ENCODE data around the gene ZNF132.
"Not testable (repeated sequence)": the region's sequence is repeated elsewhere in the genome, so short reads cannot be mapped to it uniquely, and the experiment has no call there.

ZNF132 gene

GRCh38 chr19:58466760-58467589, 27.0 kb upstream of the ZNF132 start, which contains the start of gene ZNF324:
Gene ZNF324, plus strand, starts transcription at chr19:58467080. Its CDS starts 2,106 bp downstream, at chr19:58469186.
- DNase-seq = peak; percentile 96

GRCh38 chr19:58466089-58466759, 26.3 kb upstream of the ZNF132 start:
- DNase-seq = no peak

- no peak for DNase-seq
These were observed 20.1 kb upstream of the ZNF132 start for GRCh38 chr19:58460039-58460438.

- DNase-seq = no peak
These were observed 16.2 kb upstream of the ZNF132 start for GRCh38 chr19:58456111-58456510.

- DNase-seq = no peak
These were observed 15.4 kb upstream of the ZNF132 start for GRCh38 chr19:58455306-58455705.

GRCh38 chr19:58453743-58454142, 13.8 kb upstream of the ZNF132 start:
- DNase-seq = no peak

- peak; percentile 97 for DNase-seq
These were observed 11.6 kb upstream of the ZNF132 start, which contains the start of gene ZNF324B for GRCh38 chr19:58451358-58452101. Gene ZNF324B, plus strand, starts transcription at chr19:58451622. Its CDS starts 2,080 bp downstream, at chr19:58453702.

GRCh38 chr19:58450856-58451357, 11.0 kb upstream of the ZNF132 start:
- DNase-seq = no peak

GRCh38 chr19:58449980-58450379, 10.0 kb upstream of the ZNF132 start:
- not testable (repeated sequence) for DNase-seq

- DNase-seq = not testable (repeated sequence)
These were observed 8.9 kb upstream of the ZNF132 start for GRCh38 chr19:58448860-58449259.

- DNase-seq = not testable (repeated sequence)
These were observed 3.0 kb upstream of the ZNF132 start for GRCh38 chr19:58442986-58443385.

GRCh38 chr19:58440556-58440955, 603 bp upstream of the ZNF132 start:
- no peak for DNase-seq

GRCh38 chr19:58434217-58434616, 5.7 kb downstream of the ZNF132 start:
- DNase-seq = no peak

- no peak for DNase-seq
These were observed 10.2 kb downstream of the ZNF132 start for GRCh38 chr19:58429745-58430144.

- DNase-seq = no peak
These were observed 11.3 kb downstream of the ZNF132 start for GRCh38 chr19:58428617-58429016.

- no peak for DNase-seq
These were observed 22.9 kb downstream of the ZNF132 start for GRCh38 chr19:58417071-58417470.

- DNase-seq = no peak
These were observed 23.3 kb downstream of the ZNF132 start for GRCh38 chr19:58416604-58417003.

GRCh38 chr19:58409010-58409790, 30.8 kb downstream of the ZNF132 start:
- DNase-seq = no peak

- DNase-seq = peak; percentile 95
These were observed 31.6 kb downstream of the ZNF132 start, which contains the start of gene ZNF584 for GRCh38 chr19:58408152-58409009. Gene ZNF584, plus strand, starts transcription at chr19:58408649. Its CDS starts 499 bp downstream, at chr19:58409148.

GRCh38 chr19:58407658-58408151, 32.2 kb downstream of the ZNF132 start:
- no peak for DNase-seq

All from CD4-positive, alpha-beta T cell treated with Interleukin-17A for 1 hour (primary cell).